Heart right ventricle (tissue), 16 donors: ENCODE measurements around the gene CSN1S1. TPM values are rescaled to one million over a fixed set of nuclear protein-coding genes. Genes with fewer than 3 reads are reported as not detected.

ENCODE experiments used
- ATAC-seq, 8 donors: fragments of 200-7000 bp; cut with Tn5 transposase; one replicate each; pipeline ENCODE4 v1.9.1; 2020; ENCODE audit warnings: mild to moderate bottlenecking in 8 of 8, moderate library complexity in 8 of 8, moderate number of reproducible peaks in 1 of 8
- DNase-seq, 2 donors: peaks; one replicate each; pipeline ENCODE4 v3.0.0-alpha.2; 2020
- H3K27ac ChIP-seq, 10 donors: fragments of 200-600 bp; sonication (generic) in 2 of 10; one replicate each; pipeline versions ENCODE4 v1.5.0 to v1.8.0; 2020 to 2022; ENCODE audit warnings: mild to moderate bottlenecking in 3 of 10
- H3K27me3 ChIP-seq, 7 donors: fragments of 200-600 bp; one replicate each; pipeline ENCODE4 v1.8.0; 2021 to 2022; ENCODE audit warnings: mild to moderate bottlenecking in 2 of 7
- H3K36me3 ChIP-seq, 9 donors: fragments of 200-600 bp; sonication (generic) in 1 of 9; one replicate each; pipeline versions ENCODE4 v1.5.0 to v1.8.0; 2020 to 2022; ENCODE audit warnings: mild to moderate bottlenecking in 2 of 9
- H3K4me1 ChIP-seq, 9 donors: fragments of 200-600 bp; sonication (generic) in 1 of 9; one replicate each; pipeline versions ENCODE4 v1.5.0 to v1.8.0; 2020 to 2022; ENCODE audit warnings: mild to moderate bottlenecking in 4 of 9
- H3K4me3 ChIP-seq, 10 donors: fragments of 200-600 bp; sonication (generic) in 2 of 10; one replicate each; pipeline versions ENCODE4 v1.5.0 to v1.8.0; 2020 to 2022; ENCODE audit warnings: mild to moderate bottlenecking in 7 of 10, moderate library complexity in 2 of 10
- H3K9me3 ChIP-seq, 11 donors: fragments of 200-600 bp in 10 of 11; sonication (generic) in 2 of 11; one replicate each; pipeline versions ENCODE4 v1.5.0 to v1.8.0; 2013 to 2022; ENCODE audit warnings: mild to moderate bottlenecking in 2 of 11, control low read depth in 1 of 11, moderate library complexity in 1 of 11
- WGBS, 2 donors: extraction: QIAGEN DNeasy Blood & Tissue Kit; methylation state at CpG; one replicate each; pipeline ENCODE4 v1.1.7; 2013; ENCODE audit warnings: inconsistent platforms in 1 of 2; 5-methylcytosine and 5-hydroxymethylcytosine counted together
- intact Hi-C, 10 donors: fragments of 100-400 bp; cut with DNase I; formaldehyde crosslinking; loops; one replicate each; pipeline versions ENCODE4 v1.11.1 to v1.14.2; 2022
- polyA plus RNA-seq, 2 donors: library from polyadenylated mRNA; stranded (reverse); fragments of 200-250 nt; gene quantifications; one replicate each; pipeline ENCODE4 v1.2.3, GENCODE V29; 2013
- total RNA-seq, 10 donors: library from RNA; stranded (reverse); fragmentation: NEBNext Ultra II Directional in 3 of 10; extraction: Animal tissue kit (Norgen Biotek cat#: 25700) in 3 of 10; gene quantifications; one replicate each; pipeline versions ENCODE4 v1.2.1 to v1.2.4, GENCODE V29; 2021 to 2023
- TF ChIP-seq, protein P1 (sequence below), 9 donors: fragments of 200-600 bp; sonication (generic) in 2 of 9; IDR thresholded peaks; one replicate each; pipeline versions ENCODE4 v1.5.0 to v1.8.0; 2021 to 2022; ENCODE audit warnings: antibody characterized with exemption in 9 of 9, mild to moderate bottlenecking in 5 of 9, moderate library complexity in 1 of 9
- donor health status: Arrhythmogenic right ventricular cardiomyopathy.
- donor health status: ischemic (EF 13 %, LVEDD 7.1; RV severe dilation, severe dysfunction).
- donor health status: healthy with polysubstance abuse.
- donor health status: DM: no; HTN: yes; CAD: no.
- donor health status: DM: no; HTN: no; CAD: no.
- donor health status: ischemic (EF 25% LVEDD 6.9; RV normal size, moderate dysfunction).
- donor health status: ischemic (EF 25% LVEDD 5.7; RV mildly dilated, moderate dysfunction).
- donor health status: healthy.
- donor health status: DM: yes; HTN: yes; CAD: no.
- donor health status: Ischemic cardiomyopathy.
- donor health status: ischemic (EF 35%, LVEDD 5.7; RV mildly dilated, moderate dysfunction).
- donor health status: nonischemic (EF 11% LVEDD 7.7; RV severe dilation, severe dysfunction).
- donor health status: DM: yes; HTN: yes; CAD: no.
- donor health status: PGD.
- donor health status: ischemic (EF 29% LVEDD 5.4; RV normal size, mild dysfunction).
- donor health status: nonischemic (EF 23%, LVEDD 6.1; RV moderate dilation, normal function).

The CSN1S1 gene
- total and polyA plus RNA-seq, 12 donors = 0.26 TPM; not detected in 11

- TF ChIP-seq, protein P1, sequence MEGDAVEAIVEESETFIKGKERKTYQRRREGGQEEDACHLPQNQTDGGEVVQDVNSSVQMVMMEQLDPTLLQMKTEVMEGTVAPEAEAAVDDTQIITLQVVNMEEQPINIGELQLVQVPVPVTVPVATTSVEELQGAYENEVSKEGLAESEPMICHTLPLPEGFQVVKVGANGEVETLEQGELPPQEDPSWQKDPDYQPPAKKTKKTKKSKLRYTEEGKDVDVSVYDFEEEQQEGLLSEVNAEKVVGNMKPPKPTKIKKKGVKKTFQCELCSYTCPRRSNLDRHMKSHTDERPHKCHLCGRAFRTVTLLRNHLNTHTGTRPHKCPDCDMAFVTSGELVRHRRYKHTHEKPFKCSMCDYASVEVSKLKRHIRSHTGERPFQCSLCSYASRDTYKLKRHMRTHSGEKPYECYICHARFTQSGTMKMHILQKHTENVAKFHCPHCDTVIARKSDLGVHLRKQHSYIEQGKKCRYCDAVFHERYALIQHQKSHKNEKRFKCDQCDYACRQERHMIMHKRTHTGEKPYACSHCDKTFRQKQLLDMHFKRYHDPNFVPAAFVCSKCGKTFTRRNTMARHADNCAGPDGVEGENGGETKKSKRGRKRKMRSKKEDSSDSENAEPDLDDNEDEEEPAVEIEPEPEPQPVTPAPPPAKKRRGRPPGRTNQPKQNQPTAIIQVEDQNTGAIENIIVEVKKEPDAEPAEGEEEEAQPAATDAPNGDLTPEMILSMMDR (IDR thresholded peaks at IDR 0.05) = no peak
- Histone ChIP-seq H3K27ac (no peak overlapping the region), H3K4me3 (no peak overlapping the region), H3K4me1 (no peaks in the 10 kb centered on the region), H3K36me3 (no peaks in the 10 kb centered on the region), H3K9me3 (no peaks in the 10 kb centered on the region), H3K27me3 (no peaks in the 10 kb centered on the region)
- DNase-seq = no peak
- WGBS, 2 donors = 64 to 84% methylated on average over 5 of the region's 5 CpGs
- intact Hi-C loops = no loop called here
- no peak for ATAC-seq
Measured at GRCh38 chr4:69894186-69894585, 36.7 kb upstream of the CSN1S1 start.

DNA sequence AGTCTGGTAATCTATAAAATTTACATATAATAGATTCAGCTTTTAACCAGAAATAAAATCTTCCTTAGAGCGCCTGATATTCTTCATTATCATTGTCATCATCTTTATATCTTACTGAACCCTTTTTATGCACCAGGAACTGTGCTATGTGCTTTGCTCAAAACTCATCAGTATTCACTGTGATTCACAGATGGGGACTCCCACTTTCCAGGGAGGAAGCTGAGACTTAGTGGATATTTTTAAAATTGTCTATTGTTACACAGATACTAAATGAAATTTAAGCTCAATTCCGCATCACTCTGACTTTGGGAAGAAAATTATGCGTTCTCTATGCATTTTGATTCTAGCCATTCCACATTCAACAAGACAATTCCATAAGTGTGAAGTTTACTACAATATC, 36.1 kb upstream of the CSN1S1 start:
- ATAC-seq (no peak), DNase-seq (no peak)
- Histone ChIP-seq H3K9me3 (no peaks in the 10 kb centered on the region), H3K4me3 (no peak overlapping the region), H3K27ac (no peak overlapping the region), H3K4me1 (no peaks in the 10 kb centered on the region), H3K27me3 (no peaks in the 10 kb centered on the region), H3K36me3 (no peaks in the 10 kb centered on the region)
- intact Hi-C loops = no loop called here
- 77 to 95% methylated on average over 3 of the region's 3 CpGs for WGBS, 2 donors
- TF ChIP-seq, protein P1 (IDR thresholded peaks at IDR 0.05) = no peak

DNA sequence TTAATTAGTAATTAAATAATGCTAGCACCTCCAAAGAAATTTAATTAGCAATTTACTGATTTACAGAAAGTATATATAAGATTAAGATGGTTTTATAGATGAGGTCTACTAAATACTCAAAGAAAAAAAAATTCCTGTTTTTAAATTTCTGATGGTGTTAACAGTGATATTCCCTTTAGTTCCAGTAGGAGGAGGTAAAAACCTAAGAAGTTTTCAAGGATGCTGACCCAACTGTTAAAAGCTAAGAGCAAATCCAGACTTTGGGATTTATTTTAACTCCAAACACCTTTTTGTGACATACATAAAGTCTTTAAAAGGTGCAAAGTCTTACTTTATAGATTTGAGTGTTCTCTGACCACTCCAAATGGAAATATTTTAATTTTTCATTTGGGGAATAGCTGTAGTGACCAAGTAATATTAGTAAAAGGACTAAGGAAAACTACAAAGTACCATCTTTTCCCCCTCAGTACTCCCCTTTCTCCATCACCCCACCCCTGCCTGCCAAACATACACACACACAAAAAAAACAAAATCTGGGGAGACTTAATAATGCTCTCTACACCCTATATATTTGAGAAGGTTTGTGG, 34.2 kb upstream of the CSN1S1 start:
- H3K27me3 ChIP-seq = no peaks in the 10 kb centered on the region
- TF ChIP-seq, protein P1 (IDR thresholded peaks at IDR 0.05) = peak in 2 of 9 donors; percentile 13 to 25
- intact Hi-C loops = no loop called here
- no peak overlapping the region for H3K27ac ChIP-seq
- no peaks in the 10 kb centered on the region for H3K9me3 ChIP-seq
- H3K36me3 ChIP-seq = no peaks in the 10 kb centered on the region
- H3K4me3 ChIP-seq = no peak overlapping the region
- no peaks in the 10 kb centered on the region for H3K4me1 ChIP-seq
- ATAC-seq = no peak
- DNase-seq = no peak

GRCh38 chr4:69907151-69907550, 23.7 kb upstream of the CSN1S1 start:
- no peak for DNase-seq
- Histone ChIP-seq H3K9me3 (peaks cover 0 to 14% (median 0%) of the 10 kb centered on the region in 11 donors), H3K36me3 (no peaks in the 10 kb centered on the region), H3K27me3 (no peaks in the 10 kb centered on the region), H3K4me1 (no peaks in the 10 kb centered on the region), H3K4me3 (no peak overlapping the region), H3K27ac (no peak overlapping the region)
- no peak for ATAC-seq
- TF ChIP-seq, protein P1 (IDR thresholded peaks at IDR 0.05) = no peak
- WGBS, 2 donors = 34 to 42% methylated on average over 1 of the region's 1 CpG
- intact Hi-C loops = no loop called here
